ENCODE measurements around the gene PSEN1.

DNA sequence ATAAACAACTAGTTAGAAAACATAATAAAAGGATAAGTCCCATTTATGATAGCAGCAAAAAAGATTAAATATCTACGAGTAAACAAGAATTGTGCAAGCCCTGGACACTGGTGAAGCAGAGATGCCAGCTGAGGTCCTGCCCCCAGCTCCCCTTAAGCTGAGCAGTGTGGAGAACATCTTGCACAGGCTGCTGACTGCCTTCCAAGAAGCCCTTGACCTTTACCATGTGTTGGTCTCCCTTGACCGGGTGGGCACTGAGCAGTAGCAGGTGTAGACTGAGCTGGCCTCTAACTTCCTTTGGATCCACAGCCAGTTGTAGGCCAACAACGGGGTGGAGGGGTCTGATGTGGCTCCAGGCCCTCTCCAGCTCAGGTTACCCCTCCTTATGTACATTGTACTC is 53.3 kb downstream of the PSEN1 start:
- TF ChIP-seq SUZ12 (IDR thresholded peaks at IDR 0.05; ENCODE audit: low read length) (no peak), NANOG (IDR thresholded peaks at IDR 0.05; ENCODE audit: insufficient read depth, low read depth, low read length, poor library complexity, severe bottlenecking) (no peak), MAFK (IDR thresholded peaks at IDR 0.05; ENCODE audit: low read depth, low read length) (no peak), EZH2 (IDR thresholded peaks at IDR 0.05; ENCODE audit: low read depth, low read length, severe bottlenecking) (no peak), TCF12 (IDR thresholded peaks at IDR 0.05; ENCODE audit: low read depth, low read length) (no peak), TAF1 (IDR thresholded peaks at IDR 0.05; ENCODE audit: low read depth, low read length) (no peak), PHF8 (conservative IDR thresholded peaks at IDR 0.05; ENCODE audit: low read depth, low read length) (no peak), SRF (IDR thresholded peaks at IDR 0.05; ENCODE audit: low read depth, low read length) (no peak), CREB1 (IDR thresholded peaks at IDR 0.05) (no peak), YY1 (IDR thresholded peaks at IDR 0.05; ENCODE audit: low read depth, low read length) (no peak), JUN (IDR thresholded peaks at IDR 0.05; ENCODE audit: low read depth, low read length) (no peak), GABPA (IDR thresholded peaks at IDR 0.05; ENCODE audit: borderline replicate concordance, insufficient read depth, low read length) (no peak)
- TF ChIP-seq, protein P1, sequence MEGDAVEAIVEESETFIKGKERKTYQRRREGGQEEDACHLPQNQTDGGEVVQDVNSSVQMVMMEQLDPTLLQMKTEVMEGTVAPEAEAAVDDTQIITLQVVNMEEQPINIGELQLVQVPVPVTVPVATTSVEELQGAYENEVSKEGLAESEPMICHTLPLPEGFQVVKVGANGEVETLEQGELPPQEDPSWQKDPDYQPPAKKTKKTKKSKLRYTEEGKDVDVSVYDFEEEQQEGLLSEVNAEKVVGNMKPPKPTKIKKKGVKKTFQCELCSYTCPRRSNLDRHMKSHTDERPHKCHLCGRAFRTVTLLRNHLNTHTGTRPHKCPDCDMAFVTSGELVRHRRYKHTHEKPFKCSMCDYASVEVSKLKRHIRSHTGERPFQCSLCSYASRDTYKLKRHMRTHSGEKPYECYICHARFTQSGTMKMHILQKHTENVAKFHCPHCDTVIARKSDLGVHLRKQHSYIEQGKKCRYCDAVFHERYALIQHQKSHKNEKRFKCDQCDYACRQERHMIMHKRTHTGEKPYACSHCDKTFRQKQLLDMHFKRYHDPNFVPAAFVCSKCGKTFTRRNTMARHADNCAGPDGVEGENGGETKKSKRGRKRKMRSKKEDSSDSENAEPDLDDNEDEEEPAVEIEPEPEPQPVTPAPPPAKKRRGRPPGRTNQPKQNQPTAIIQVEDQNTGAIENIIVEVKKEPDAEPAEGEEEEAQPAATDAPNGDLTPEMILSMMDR (IDR thresholded peaks at IDR 0.05; ENCODE audit: control extremely low read depth in 1 of 3, insufficient read depth in 1 of 3, low read depth in 1 of 3, low read length in 3 of 3) = no peak
- TF ChIP-seq, protein P2, sequence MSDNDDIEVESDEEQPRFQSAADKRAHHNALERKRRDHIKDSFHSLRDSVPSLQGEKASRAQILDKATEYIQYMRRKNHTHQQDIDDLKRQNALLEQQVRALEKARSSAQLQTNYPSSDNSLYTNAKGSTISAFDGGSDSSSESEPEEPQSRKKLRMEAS (IDR thresholded peaks at IDR 0.05) = no peak

All from H1 (cell line).